Naive thymus-derived CD8-positive, alpha-beta T cell (primary cell): ENCODE results near the gene ACSM2A. TPM values are rescaled to one million over a fixed set of nuclear protein-coding genes. Genes with fewer than 3 reads are reported as not detected.
"Not testable (repeated sequence)": the region's sequence is repeated elsewhere in the genome, so short reads cannot be mapped to it uniquely, and the experiment has no call there.

Experiments used
- ATAC-seq, 2 donors: fragments of 150-1000 bp; cut with Tn5 transposase in 1 of 2; sonication (Bioruptor Pico), chemical (Tn5 transposase) in 1 of 2; 1 replicate in 1 of 2; 2 replicates in 1 of 2; pipeline ENCODE4 v1.10.0; 2021; ENCODE audit warnings: mild to moderate bottlenecking in 2 of 2, moderate library complexity in 2 of 2
- POLR2A ChIA-PET: fragments of 350-600 bp; sonication (Branson Sonifier 250); formaldehyde crosslinking; loops from one replicate; lab custom pipeline; 2021; ENCODE audit warnings: antibody characterized with exemption; lab: Charles Lee
- DNase-seq, 10 donors: peaks; one replicate each; pipeline versions ENCODE4 v3.0.0 to v3.0.0-alpha.2; 2020 to 2022
- H3K27ac Mint-ChIP-seq, 10 donors: one replicate each; pipeline ENCODE4 v1.8.0; 2020 to 2022; ENCODE audit warnings: mild to moderate bottlenecking in 10 of 10, mixed read lengths in 10 of 10, moderate library complexity in 4 of 10, inconsistent platforms in 1 of 10
- H3K27me3 Mint-ChIP-seq, 5 donors: one replicate each; pipeline ENCODE4 v1.8.0; 2021 to 2022; ENCODE audit warnings: mixed read lengths in 5 of 5
- H3K36me3 Mint-ChIP-seq, 3 donors: one replicate each; pipeline ENCODE4 v1.8.0; 2020 to 2022; ENCODE audit warnings: mixed read lengths in 3 of 3, mild to moderate bottlenecking in 2 of 3, inconsistent platforms in 1 of 3
- H3K4me1 Mint-ChIP-seq, 4 donors: one replicate each; pipeline ENCODE4 v1.8.0; 2021 to 2022; ENCODE audit warnings: mixed read lengths in 4 of 4
- H3K4me3 Mint-ChIP-seq, 10 donors: one replicate each; pipeline ENCODE4 v1.8.0; 2020 to 2022; ENCODE audit warnings: mild to moderate bottlenecking in 10 of 10, mixed read lengths in 10 of 10, moderate library complexity in 6 of 10, inconsistent platforms in 1 of 10
- H3K9me3 Mint-ChIP-seq, 9 donors: one replicate each; pipeline ENCODE4 v1.8.0; 2020 to 2022; ENCODE audit warnings: mixed read lengths in 9 of 9, mild to moderate bottlenecking in 3 of 9, inconsistent platforms in 1 of 9, moderate library complexity in 1 of 9
- polyA plus RNA-seq, 3 donors: library from polyadenylated mRNA; unstranded; fragments of 300-500 nt; fragmentation: Illumina TruSeq; gene quantifications; one replicate each; pipeline ENCODE4 v1.2.3, GENCODE V29; 2021
- total RNA-seq, 8 experiments: library from RNA in 2 of 8; stranded (reverse) in 2 of 8; gene quantifications; one replicate each; pipeline ENCODE4 v1.2.3 and lab custom pipeline; 2021 to 2026

Gene ACSM2A
- total and polyA plus RNA-seq, 5 experiments from 2014 or later, result not detected

- POLR2A ChIA-PET, H3K4me3 Mint-ChIP-seq, H3K4me1 Mint-ChIP-seq: not testable (repeated sequence)
These were observed 25.9 kb downstream of the ACSM2A start for GRCh38 chr16:20477188-20477744.

GRCh38 chr16:20483989-20484388 is 32.7 kb downstream of the ACSM2A start:
- DNase-seq, H3K36me3 Mint-ChIP-seq, H3K4me1 Mint-ChIP-seq, H3K4me3 Mint-ChIP-seq, POLR2A ChIA-PET, H3K9me3 Mint-ChIP-seq, H3K27ac Mint-ChIP-seq, ATAC-seq: not testable (repeated sequence)
- peaks cover 4 to 20% (median 14%) of the 10 kb centered on the region in 5 donors for H3K27me3 Mint-ChIP-seq

More at GRCh38 chr16:20477188-20477744, 25.9 kb downstream of the ACSM2A start:
- H3K27ac Mint-ChIP-seq, DNase-seq, ATAC-seq, H3K36me3 Mint-ChIP-seq, H3K9me3 Mint-ChIP-seq: not testable (repeated sequence)
- peaks cover 5 to 35% (median 9%) of the 10 kb centered on the region in 5 donors for H3K27me3 Mint-ChIP-seq

GRCh38 chr16:20484726-20485125 is 33.4 kb downstream of the ACSM2A start:
- H3K9me3 Mint-ChIP-seq, result no peaks in the 10 kb centered on the region
- no peak overlapping the region for H3K4me3 Mint-ChIP-seq
- H3K36me3 Mint-ChIP-seq, result no peaks in the 10 kb centered on the region
- H3K27ac Mint-ChIP-seq, result no peak overlapping the region
- peaks cover 4 to 15% (median 7%) of the 10 kb centered on the region in 5 donors for H3K27me3 Mint-ChIP-seq
- POLR2A ChIA-PET, result no interaction called here
- ATAC-seq, result no peak
- H3K4me1 Mint-ChIP-seq, result no peaks in the 10 kb centered on the region
- no peak for DNase-seq

- no peaks in the 10 kb centered on the region for H3K36me3 Mint-ChIP-seq
- POLR2A ChIA-PET, result no interaction called here
- no peak overlapping the region for H3K4me3 Mint-ChIP-seq
- no peaks in the 10 kb centered on the region for H3K4me1 Mint-ChIP-seq
- H3K9me3 Mint-ChIP-seq, result no peaks in the 10 kb centered on the region
- peaks cover under 1 to 10% (median 5%) of the 10 kb centered on the region in 5 donors for H3K27me3 Mint-ChIP-seq
- no peak overlapping the region for H3K27ac Mint-ChIP-seq
- DNase-seq (no peak), ATAC-seq (no peak)
These were observed 34.1 kb downstream of the ACSM2A start for GRCh38 chr16:20485408-20485807.

- ATAC-seq, H3K36me3 Mint-ChIP-seq, DNase-seq, H3K4me1 Mint-ChIP-seq, H3K4me3 Mint-ChIP-seq, H3K27ac Mint-ChIP-seq, H3K9me3 Mint-ChIP-seq, H3K27me3 Mint-ChIP-seq, POLR2A ChIA-PET: not testable (repeated sequence)
These were observed 39.7 kb downstream of the ACSM2A start for GRCh38 chr16:20490994-20491393.

GRCh38 chr16:20491448-20491847 is 40.1 kb downstream of the ACSM2A start:
- H3K4me1 Mint-ChIP-seq, H3K27me3 Mint-ChIP-seq, DNase-seq, ATAC-seq, H3K36me3 Mint-ChIP-seq, POLR2A ChIA-PET, H3K9me3 Mint-ChIP-seq, H3K27ac Mint-ChIP-seq, H3K4me3 Mint-ChIP-seq: not testable (repeated sequence)

GRCh38 chr16:20504418-20504817 is 53.1 kb downstream of the ACSM2A start:
- H3K36me3 Mint-ChIP-seq, result peaks cover 0 to 6% (median 0%) of the 10 kb centered on the region in 3 donors
- H3K27ac Mint-ChIP-seq, result no peak overlapping the region
- no peak overlapping the region for H3K4me3 Mint-ChIP-seq
- POLR2A ChIA-PET, result no interaction called here
- no peaks in the 10 kb centered on the region for H3K27me3 Mint-ChIP-seq
- no peak for ATAC-seq
- DNase-seq, result no peak
- no peaks in the 10 kb centered on the region for H3K4me1 Mint-ChIP-seq
- peaks cover 8 to 30% (median 14%) of the 10 kb centered on the region in 9 donors for H3K9me3 Mint-ChIP-seq

- no peak for ATAC-seq
- H3K4me3 Mint-ChIP-seq, result no peak overlapping the region
These were observed 56.0 kb downstream of the ACSM2A start for GRCh38 chr16:20507280-20507679.

GRCh38 chr16:20510323-20510722 is 59.0 kb downstream of the ACSM2A start:
- ATAC-seq (no peak), DNase-seq (no peak)
- Mint-ChIP-seq H3K36me3 (peaks cover 0 to 6% (median 0%) of the 10 kb centered on the region in 3 donors), H3K9me3 (peaks cover 10 to 41% (median 17%) of the 10 kb centered on the region in 9 donors), H3K27me3 (peaks cover 1 to 28% (median 10%) of the 10 kb centered on the region in 5 donors), H3K4me1 (no peaks in the 10 kb centered on the region), H3K4me3 (no peak overlapping the region), H3K27ac (no peak overlapping the region)
- POLR2A ChIA-PET, result no interaction called here

More at GRCh38 chr16:20507280-20507679, 56.0 kb downstream of the ACSM2A start:
- peaks cover 0 to 4% (median 0%) of the 10 kb centered on the region in 5 donors for H3K27me3 Mint-ChIP-seq
- POLR2A ChIA-PET, result no interaction called here
- peaks cover 8 to 30% (median 14%) of the 10 kb centered on the region in 9 donors for H3K9me3 Mint-ChIP-seq
- H3K36me3 Mint-ChIP-seq, result peaks cover 0 to 6% (median 0%) of the 10 kb centered on the region in 3 donors
- H3K4me1 Mint-ChIP-seq, result no peaks in the 10 kb centered on the region
- DNase-seq, result no peak
- no peak overlapping the region for H3K27ac Mint-ChIP-seq

- Mint-ChIP-seq H3K36me3 (no peaks in the 10 kb centered on the region), H3K27ac (no peak overlapping the region), H3K4me3 (no peak overlapping the region), H3K4me1 (no peaks in the 10 kb centered on the region), H3K9me3 (peaks cover 0 to 18% (median 7%) of the 10 kb centered on the region in 9 donors), H3K27me3 (peaks cover 10 to 54% (median 16%) of the 10 kb centered on the region in 5 donors)
- DNase-seq (no peak), ATAC-seq (no peak)
- POLR2A ChIA-PET, result no interaction called here
These were observed 64.4 kb downstream of the ACSM2A start for GRCh38 chr16:20515688-20516090.

DNA sequence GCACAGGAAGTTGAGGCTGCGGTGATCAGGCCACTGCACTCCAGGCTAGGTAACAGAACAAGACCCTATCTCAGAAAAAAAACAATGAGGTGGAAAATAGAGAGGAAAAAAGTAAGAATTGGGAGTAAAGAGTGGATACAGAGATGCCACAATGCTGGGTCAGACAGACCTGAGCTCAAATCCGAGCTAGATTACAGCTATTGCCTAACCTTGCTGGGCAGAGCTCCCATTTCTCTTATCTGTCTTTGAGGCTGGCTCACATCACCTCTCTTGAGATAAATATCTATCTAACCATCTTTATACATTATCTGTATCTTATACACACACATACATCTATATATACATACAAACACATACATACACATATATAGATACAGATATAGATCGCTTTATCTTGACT is 65.8 kb downstream of the ACSM2A start:
- Mint-ChIP-seq H3K27ac (no peak overlapping the region), H3K9me3 (peaks cover 0 to 18% (median 7%) of the 10 kb centered on the region in 9 donors), H3K4me1 (no peaks in the 10 kb centered on the region), H3K4me3 (no peak overlapping the region), H3K36me3 (no peaks in the 10 kb centered on the region), H3K27me3 (peaks cover 10 to 55% (median 20%) of the 10 kb centered on the region in 5 donors)
- POLR2A ChIA-PET, result no interaction called here
- ATAC-seq, result no peak
- DNase-seq, result no peak

DNA sequence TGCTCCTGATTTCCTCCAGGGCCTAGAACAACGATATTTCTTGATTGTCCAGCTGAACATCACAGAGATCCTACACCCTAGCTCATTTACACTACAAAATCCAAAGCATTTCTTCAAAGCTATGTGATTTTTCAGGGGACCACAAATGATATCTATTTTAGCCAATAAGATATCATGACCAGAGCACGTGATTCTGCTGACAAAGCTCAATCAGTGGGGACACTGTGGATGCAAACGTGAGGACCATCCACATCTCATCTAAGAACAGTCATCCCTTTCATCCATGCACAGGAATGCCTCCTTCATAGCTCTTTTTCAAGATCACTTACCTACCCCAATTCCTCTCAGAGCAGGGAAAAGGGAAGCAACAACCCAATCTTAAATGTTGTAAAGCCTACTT is 67.9 kb downstream of the ACSM2A start:
- DNase-seq (no peak), ATAC-seq (no peak)
- Mint-ChIP-seq H3K36me3 (no peaks in the 10 kb centered on the region), H3K4me1 (no peaks in the 10 kb centered on the region), H3K27ac (peak overlapping the region in 1 of 10 donors; percentile 59), H3K4me3 (no peak overlapping the region), H3K9me3 (peaks cover 0 to 16% (median 7%) of the 10 kb centered on the region in 9 donors), H3K27me3 (peaks cover 10 to 38% (median 12%) of the 10 kb centered on the region in 5 donors)
- POLR2A ChIA-PET, result no interaction called here

DNA sequence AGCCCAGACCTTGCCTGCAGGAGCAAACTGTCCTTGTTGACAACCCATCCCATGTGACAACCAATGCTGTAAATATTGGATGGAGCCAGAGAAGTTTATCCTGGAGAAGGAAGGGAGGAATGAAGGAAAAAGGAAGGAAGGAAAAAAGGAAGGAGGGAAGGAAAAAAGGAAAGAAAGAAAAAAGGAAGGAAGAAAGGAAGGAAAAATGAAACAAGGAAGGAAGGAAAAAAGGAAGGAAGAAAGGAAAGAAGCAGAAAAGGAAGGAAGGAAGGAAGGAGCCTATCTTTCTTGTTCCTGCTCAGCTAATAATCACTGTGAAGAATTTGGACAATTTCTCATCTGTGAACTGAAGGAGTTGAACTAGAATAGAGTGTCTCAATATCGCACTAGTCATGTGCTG is 68.8 kb downstream of the ACSM2A start:
- ATAC-seq, result no peak
- no peaks in the 10 kb centered on the region for H3K36me3 Mint-ChIP-seq
- POLR2A ChIA-PET, result no interaction called here
- no peaks in the 10 kb centered on the region for H3K4me1 Mint-ChIP-seq
- DNase-seq, result no peak
- no peak overlapping the region for H3K27ac Mint-ChIP-seq
- H3K9me3 Mint-ChIP-seq, result peaks cover 0 to 8% (median 4%) of the 10 kb centered on the region in 9 donors
- H3K4me3 Mint-ChIP-seq, result no peak overlapping the region
- peaks cover 8 to 30% (median 12%) of the 10 kb centered on the region in 5 donors for H3K27me3 Mint-ChIP-seq

DNA sequence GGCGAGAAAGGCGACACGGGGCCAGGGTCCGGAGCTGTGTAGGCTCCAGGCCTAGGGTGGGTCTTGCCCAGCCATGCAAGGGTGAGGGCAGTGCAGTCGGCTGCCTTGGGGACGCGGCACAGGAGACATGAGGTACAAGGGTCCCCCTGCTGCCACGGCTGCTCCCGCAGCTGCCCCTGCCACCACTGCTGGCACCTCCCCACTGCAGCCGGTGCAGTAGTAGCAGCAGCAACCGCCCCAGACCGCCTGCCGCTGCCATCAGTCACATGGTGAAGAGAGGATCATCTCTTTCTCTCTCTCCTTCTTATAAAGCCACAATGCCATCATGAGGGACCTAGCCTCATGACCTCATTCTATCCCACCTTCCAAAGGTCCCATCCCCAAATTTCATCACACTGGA is 80.5 kb downstream of the ACSM2A start:
- H3K36me3 Mint-ChIP-seq, H3K9me3 Mint-ChIP-seq, POLR2A ChIA-PET, H3K27me3 Mint-ChIP-seq, H3K4me3 Mint-ChIP-seq, H3K4me1 Mint-ChIP-seq, ATAC-seq, DNase-seq, H3K27ac Mint-ChIP-seq: not testable (repeated sequence)
